ENCODE results near the gene RFXAP. TPM values are rescaled to one million over a fixed set of nuclear protein-coding genes. Genes with fewer than 3 reads are reported as not detected.
A peak's percentile ranks its signal among the peaks of the same experiment; 100 is the strongest.

Gene RFXAP
- total RNA-seq, 1 experiment from 2014 or later = 4.4 TPM

- peak; percentile 64; the same call in 1 of the 2 replicates for TF ChIP-seq POLR2AphosphoS5 (IDR thresholded peaks at IDR 0.05; ENCODE audit: low read depth, low read length)
- TF ChIP-seq CBX3 (IDR thresholded peaks at IDR 0.05; ENCODE audit: low read depth) = no peak
- no peak for TF ChIP-seq JUND (IDR thresholded peaks at IDR 0.05)
- no peak for TF ChIP-seq SP1 (IDR thresholded peaks at IDR 0.05; ENCODE audit: low read depth)
- no peak for TF ChIP-seq TCF7L2 (IDR thresholded peaks at IDR 0.05; ENCODE audit: borderline replicate concordance, extremely low read depth, insufficient read depth, insufficient read length)
Measured at GRCh38 chr13:36818804-36819738, at the start of gene RFXAP (continued).

- no peaks in the 10 kb centered on the region for H3K9me2 ChIP-seq (ENCODE audit: insufficient read depth)
- ChIA-PET RAD21 (ENCODE audit: low non-redundant PET in 1 of 2, low total read pairs in 2 of 2, uncharacterized antibody in 2 of 2, unreplicated experiment in 2 of 2) (no interaction called here), POLR2A (no interaction called here), CTCF (no interaction called here)
- no peaks in the 10 kb centered on the region for H4K20me1 ChIP-seq (ENCODE audit: insufficient read depth)
- peaks cover 3 to 4% of the 10 kb centered on the region in 2 experiments; a peak in 2 of 4 replicates for H3K9me3 ChIP-seq (ENCODE audit: control insufficient read depth in 1 of 2, insufficient read depth in 1 of 2, low read depth in 1 of 2, low read length in 2 of 2)
- no peaks in the 10 kb centered on the region for H3K79me2 ChIP-seq (ENCODE audit: insufficient read depth, low read length)
- no peaks in the 10 kb centered on the region for H3K36me3 ChIP-seq (ENCODE audit: control insufficient read depth in 1 of 2, insufficient read depth in 2 of 2, low read length in 2 of 2)
- H3K4me2 ChIP-seq (ENCODE audit: low read length) = no peak overlapping the region
- intact Hi-C loops (cut with micrococcal nuclease) = no loop called here
- H3K4me1 ChIP-seq (ENCODE audit: control insufficient read depth in 1 of 2, insufficient read depth in 2 of 2, low read length in 2 of 2) = peaks cover 4 to 10% of the 10 kb centered on the region in 2 experiments
- no peak overlapping the region for H3K27ac ChIP-seq (ENCODE audit: low read depth, low read length)
- no peak overlapping the region for H2AFZ ChIP-seq (ENCODE audit: low read depth, low read length, poor library complexity, severe bottlenecking)
- no peaks in the 10 kb centered on the region for H3K27me3 ChIP-seq (ENCODE audit: insufficient read depth, low read length)
- no peak overlapping the region for H3K4me3 ChIP-seq (replicated peaks in 1 of 2; ENCODE audit: low read depth in 1 of 2, low read length in 2 of 2)
- no TSS peak for BruUV-seq (replicated peaks)
- H3K9ac ChIP-seq (ENCODE audit: low read length) = no peak overlapping the region
- DNase-seq (ENCODE audit: low read depth, low spot score) (no peak), ATAC-seq (no peak)
- no peak for TF ChIP-seq EZH2phosphoT487 (IDR thresholded peaks at IDR 0.05; ENCODE audit: borderline replicate concordance)
- TF ChIP-seq ZNF274 (IDR thresholded peaks at IDR 0.05; ENCODE audit: low read depth, low read length) = no peak
- no peak for TF ChIP-seq ZFX (IDR thresholded peaks at IDR 0.05)
- no peak for TF ChIP-seq CTCF (IDR thresholded peaks at IDR 0.05 in 2 of 3, conservative IDR thresholded peaks at IDR 0.05 in 1 of 3; ENCODE audit: borderline replicate concordance in 1 of 3, insufficient read depth in 1 of 3, low read depth in 2 of 3, low read length in 2 of 3)
- no peak for TF ChIP-seq ATF3 (IDR thresholded peaks at IDR 0.05)
- no peak for TF ChIP-seq REST (IDR thresholded peaks at IDR 0.05; ENCODE audit: low read depth)
- TF ChIP-seq EGR1 (IDR thresholded peaks at IDR 0.05; ENCODE audit: low read depth) = no peak
- no peak for TF ChIP-seq CBX3 (IDR thresholded peaks at IDR 0.05; ENCODE audit: low read depth)
- TF ChIP-seq RAD21 (IDR thresholded peaks at IDR 0.05; ENCODE audit: low read depth) = no peak
- no peak for TF ChIP-seq SRF (IDR thresholded peaks at IDR 0.05; ENCODE audit: low read depth)
- TF ChIP-seq SIN3A (IDR thresholded peaks at IDR 0.05; ENCODE audit: low read depth) = no peak
- no peak for TF ChIP-seq JUND (IDR thresholded peaks at IDR 0.05)
- no peak for TF ChIP-seq MAX (IDR thresholded peaks at IDR 0.05)
- no peak for TF ChIP-seq CEBPB (IDR thresholded peaks at IDR 0.05; ENCODE audit: low read depth)
- TF ChIP-seq YY1 (IDR thresholded peaks at IDR 0.05; ENCODE audit: extremely low read depth, insufficient replicate concordance, low read depth, low read length) = no peak
- no peak for TF ChIP-seq ELF1 (IDR thresholded peaks at IDR 0.05; ENCODE audit: borderline replicate concordance, low read depth)
- TF ChIP-seq SP1 (IDR thresholded peaks at IDR 0.05; ENCODE audit: low read depth) = no peak
Measured at GRCh38 chr13:36769545-36769944, 49.5 kb upstream of the RFXAP start.

All from HCT116 (cell line).